Right ventricle myocardium inferior (tissue), 1 donor: Measurements from ENCODE around the gene KIF1A. TPM values are rescaled to one million over a fixed set of nuclear protein-coding genes. Genes with fewer than 3 reads are reported as not detected.

Experiments used
- ATAC-seq: fragments of 200-7000 bp; cut with Tn5 transposase; one replicate; pipeline ENCODE4 v1.9.1; 2020; ENCODE audit warnings: mild to moderate bottlenecking, moderate library complexity
- DNase-seq: peaks from one replicate; pipeline ENCODE4 v3.0.0; 2021; ENCODE audit errors: missing footprints
- intact Hi-C: fragments of 100-400 bp; cut with DNase I; formaldehyde crosslinking; loops from one replicate; pipeline ENCODE4 v1.11.0; 2022
- total RNA-seq: library from RNA; stranded (reverse); fragmentation: NEBNext Ultra II Directional; extraction: Animal tissue kit (Norgen Biotek cat#: 25700); gene quantifications from one replicate; pipeline ENCODE4 v1.2.1, GENCODE V29; 2021
- donor health status: DM: no; HTN: yes; CAD: no; lungs with severe emphysema.

Gene KIF1A
- total RNA-seq, 1 donor from 2014 or later: 1.5 TPM

DNA sequence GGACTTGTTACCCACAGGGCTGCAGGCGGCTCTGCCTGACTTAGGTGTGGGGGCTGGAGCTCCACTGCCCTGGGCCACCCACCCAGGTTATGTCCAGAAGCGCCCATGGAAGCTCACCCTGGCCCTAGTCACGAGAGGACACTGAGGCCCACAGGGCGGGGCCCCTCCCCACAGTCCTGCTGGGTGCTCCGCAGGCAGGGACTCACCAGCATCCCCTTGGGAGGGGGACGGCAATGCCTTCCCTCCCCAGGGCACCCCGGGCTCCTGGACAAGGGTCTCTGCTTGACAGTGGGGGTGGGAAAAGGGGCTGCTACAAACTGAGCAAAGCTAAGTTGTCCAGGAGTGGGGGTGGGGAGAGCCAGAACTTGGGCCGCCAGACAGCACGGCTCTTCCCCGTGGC, 67.8 kb downstream of the KIF1A start:
- intact Hi-C loops: no loop called here
- ATAC-seq (no peak), DNase-seq (no peak)

- DNase-seq: no peak
- no peak for ATAC-seq
- intact Hi-C loops: no loop called here
Measured at GRCh38 chr2:240750409-240750808, 69.6 kb downstream of the KIF1A start.

- intact Hi-C loops: no loop called here
- ATAC-seq: no peak
- no peak for DNase-seq
Measured at GRCh38 chr2:240749516-240749915, 70.5 kb downstream of the KIF1A start.

DNA sequence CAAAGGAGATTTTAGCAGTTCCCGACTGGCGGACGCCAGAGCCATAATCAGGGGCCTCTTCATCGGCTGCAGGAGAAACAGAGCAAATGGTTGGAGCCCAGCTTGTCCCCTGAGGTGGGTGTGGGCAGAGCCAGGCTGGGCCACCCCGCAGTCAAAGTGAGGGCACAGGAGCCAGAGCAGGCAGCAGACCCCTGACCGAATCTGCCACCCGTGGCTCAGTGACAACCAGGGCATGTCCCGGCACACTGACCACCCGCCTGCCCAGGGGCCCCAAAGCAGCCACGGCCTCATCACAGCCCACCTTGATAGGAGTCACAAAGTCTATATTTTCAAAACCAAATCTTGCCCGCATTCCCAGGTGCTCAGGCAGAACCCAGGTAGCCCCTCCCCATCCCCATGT, 72.8 kb downstream of the KIF1A start:
- ATAC-seq (no peak), DNase-seq (no peak)
- intact Hi-C loops: no loop called here

DNA sequence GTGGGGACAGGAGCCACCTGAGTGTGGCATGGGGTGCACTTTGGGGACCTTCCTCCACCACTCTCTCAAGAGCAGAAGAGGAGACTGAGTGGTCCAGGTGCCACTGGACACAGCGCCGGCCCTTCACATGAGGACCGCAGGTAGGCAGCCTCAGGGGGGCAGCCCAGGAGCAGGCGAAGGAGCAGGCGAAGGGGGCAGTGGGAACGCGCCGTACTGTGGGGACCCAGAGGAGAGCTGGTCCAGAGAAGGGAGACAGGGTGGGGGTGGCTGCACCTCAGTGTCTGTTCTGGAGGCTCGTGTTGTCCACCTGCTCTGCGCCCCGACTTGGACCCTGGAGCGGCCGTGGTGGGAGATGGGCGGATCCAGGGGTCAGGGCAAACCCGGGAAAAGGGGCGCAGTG, 73.3 kb downstream of the KIF1A start:
- ATAC-seq (no peak), DNase-seq (no peak)
- intact Hi-C loops: no loop called here

GRCh38 chr2:240745962-240746361, 74.1 kb downstream of the KIF1A start:
- intact Hi-C loops: no loop called here
- DNase-seq (no peak), ATAC-seq (no peak)

- intact Hi-C loops: no loop called here
- ATAC-seq: no peak
- DNase-seq: no peak
Measured at GRCh38 chr2:240745456-240745855, 74.6 kb downstream of the KIF1A start.

DNA sequence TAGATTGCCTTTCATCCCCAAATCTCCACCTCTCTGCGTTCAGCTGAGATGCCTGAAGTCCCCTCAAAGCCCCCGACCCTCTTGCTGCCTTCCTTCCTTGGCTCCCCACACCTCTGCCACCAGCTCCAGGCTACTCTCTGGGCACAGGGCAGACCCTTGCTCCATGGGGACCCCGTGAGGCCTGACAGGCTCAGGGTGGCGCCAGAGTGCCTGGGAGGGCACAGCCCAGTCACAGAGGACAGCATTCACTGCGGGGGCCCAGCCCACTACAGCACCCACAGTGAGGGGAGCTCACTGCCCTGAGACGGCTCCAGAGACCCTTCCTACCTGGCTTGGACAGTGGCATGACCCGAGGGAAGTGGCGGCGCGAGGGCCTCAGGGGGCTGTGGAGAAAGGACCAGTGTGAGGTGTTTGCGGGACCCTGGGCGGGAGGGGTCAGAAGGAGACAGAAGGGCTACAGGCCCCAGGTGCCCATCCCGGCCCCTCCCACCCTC, 77.4 kb downstream of the KIF1A start:
- ATAC-seq (no peak), DNase-seq (no peak)
- intact Hi-C loops: no loop called here

DNA sequence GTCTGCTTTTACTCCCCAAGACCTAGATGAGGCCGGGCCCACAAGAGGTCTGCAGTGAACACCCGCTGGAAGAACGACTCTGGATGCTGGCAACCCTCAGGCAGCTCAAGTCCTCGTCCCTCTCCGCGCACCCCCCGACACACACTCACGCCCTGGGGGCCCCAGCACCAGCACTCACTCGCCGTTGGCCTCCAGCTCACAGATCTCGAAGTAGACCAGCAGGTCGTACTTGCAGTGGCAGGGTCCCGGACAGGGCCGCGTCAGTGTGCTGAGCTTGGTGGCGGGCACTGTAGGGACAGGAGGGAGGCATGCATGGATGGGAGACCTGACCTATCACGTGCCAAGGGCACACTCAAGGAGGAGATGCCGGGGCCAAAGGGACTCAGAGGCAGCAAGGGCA, 78.9 kb downstream of the KIF1A start:
- DNase-seq (no peak), ATAC-seq (no peak)
- intact Hi-C loops: no loop called here

DNA sequence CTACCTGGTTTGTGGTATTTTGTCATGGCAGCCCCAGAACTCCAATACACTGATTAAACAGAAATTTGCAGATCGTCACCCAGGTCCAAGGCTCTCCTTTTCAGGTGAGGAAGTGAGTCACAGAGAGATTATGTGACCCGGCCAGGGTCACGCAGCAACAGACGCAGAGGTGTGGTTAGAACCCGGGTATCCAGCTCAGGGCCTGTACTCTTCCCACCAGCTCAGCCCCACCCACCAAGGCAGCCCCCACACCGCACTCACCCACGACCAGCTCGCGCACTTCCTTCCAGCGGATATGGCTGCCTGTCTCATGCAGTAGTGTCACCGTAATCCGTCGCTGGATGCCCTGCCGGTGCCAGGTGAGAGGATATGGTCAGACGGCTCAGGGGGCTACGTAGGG, 80.2 kb downstream of the KIF1A start:
- no peak for DNase-seq
- intact Hi-C loops: no loop called here
- ATAC-seq: no peak

DNA sequence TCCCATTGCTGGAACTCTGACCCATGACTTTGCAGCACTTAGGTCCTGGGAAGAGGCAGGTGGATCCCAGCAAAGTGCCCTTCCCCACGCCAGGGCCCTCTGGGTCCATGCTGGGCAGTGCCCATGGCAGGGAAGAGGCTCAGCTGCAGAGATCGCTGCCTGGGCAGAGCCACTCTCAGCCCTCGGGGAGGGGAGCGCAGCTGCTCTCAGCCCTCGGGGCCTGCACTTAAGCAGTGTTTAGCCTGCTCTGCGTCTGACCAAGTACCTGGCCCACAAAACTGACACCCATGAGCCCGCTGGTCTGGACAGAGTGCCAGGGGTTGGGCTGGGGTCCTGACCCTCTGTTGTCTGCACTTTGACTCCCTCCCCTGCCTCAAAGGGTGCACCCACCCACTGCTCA, 82.1 kb downstream of the KIF1A start:
- ATAC-seq (no peak), DNase-seq (no peak)
- intact Hi-C loops: no loop called here

DNA sequence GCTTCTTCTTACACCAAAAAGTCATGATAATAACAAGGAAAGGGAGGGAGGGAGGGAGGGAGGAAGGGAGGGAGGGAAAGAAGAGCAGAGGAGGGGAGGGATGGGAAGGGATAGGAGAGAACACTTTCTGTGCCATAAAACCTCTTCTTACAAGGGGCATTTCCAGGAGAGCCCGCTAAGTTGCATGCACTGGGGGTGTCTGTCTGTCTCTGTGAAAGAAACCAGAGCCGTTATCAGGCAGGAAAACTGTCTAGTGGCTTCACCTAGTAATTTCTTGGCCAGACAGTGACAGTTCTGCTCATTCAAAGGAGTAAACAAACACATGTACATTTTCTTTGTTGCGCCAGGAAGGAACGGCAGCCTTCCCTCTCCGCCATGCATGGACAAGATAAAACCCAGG, 82.5 kb downstream of the KIF1A start:
- intact Hi-C loops: no loop called here
- ATAC-seq (no peak), DNase-seq (no peak)

GRCh38 chr2:240736281-240737250, 83.5 kb downstream of the KIF1A start:
- no peak for DNase-seq
- no peak for ATAC-seq
- intact Hi-C loops: no loop called here

- intact Hi-C loops: no loop called here
- DNase-seq: no peak
- ATAC-seq: no peak
Measured at GRCh38 chr2:240735476-240735875, 84.5 kb downstream of the KIF1A start.

- intact Hi-C loops: no loop called here
- no peak for ATAC-seq
- no peak for DNase-seq
Measured at GRCh38 chr2:240734756-240735155, 85.3 kb downstream of the KIF1A start.

DNA sequence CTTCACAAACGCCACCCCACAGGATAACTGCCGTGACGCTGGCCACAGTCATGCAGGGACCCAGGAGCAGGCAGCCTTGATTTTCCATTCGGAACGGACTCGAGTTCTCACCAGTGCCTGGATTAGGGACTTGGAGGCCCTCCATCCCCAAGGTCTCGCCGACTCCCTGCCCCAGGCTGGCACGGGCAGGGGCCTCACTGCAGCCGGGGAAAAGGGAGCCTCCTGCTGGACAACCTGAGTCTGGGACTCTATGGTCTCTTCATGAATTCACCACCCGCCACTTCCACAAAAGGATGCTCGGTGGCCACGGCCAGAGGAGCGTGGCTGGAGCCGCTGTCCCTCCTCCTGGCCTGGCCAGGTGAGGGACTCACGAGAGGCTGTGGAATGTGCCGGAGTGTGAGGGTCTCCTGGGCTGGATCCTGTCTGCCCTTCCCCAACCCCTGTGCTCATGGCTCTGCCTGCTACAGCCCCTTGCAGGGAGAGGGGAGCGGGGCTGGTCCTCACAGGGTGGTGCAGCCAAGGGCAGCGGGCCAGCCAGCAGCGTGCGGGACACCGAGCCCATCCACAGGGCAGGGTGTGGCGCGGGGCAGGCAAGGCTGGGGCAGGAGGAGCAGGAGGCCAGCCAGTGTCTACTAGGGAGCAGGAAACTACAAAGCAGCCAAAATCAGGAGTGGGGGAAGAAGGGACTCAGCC, 86.1 kb downstream of the KIF1A start:
- intact Hi-C loops: no loop called here
- no peak for ATAC-seq
- no peak for DNase-seq

DNA sequence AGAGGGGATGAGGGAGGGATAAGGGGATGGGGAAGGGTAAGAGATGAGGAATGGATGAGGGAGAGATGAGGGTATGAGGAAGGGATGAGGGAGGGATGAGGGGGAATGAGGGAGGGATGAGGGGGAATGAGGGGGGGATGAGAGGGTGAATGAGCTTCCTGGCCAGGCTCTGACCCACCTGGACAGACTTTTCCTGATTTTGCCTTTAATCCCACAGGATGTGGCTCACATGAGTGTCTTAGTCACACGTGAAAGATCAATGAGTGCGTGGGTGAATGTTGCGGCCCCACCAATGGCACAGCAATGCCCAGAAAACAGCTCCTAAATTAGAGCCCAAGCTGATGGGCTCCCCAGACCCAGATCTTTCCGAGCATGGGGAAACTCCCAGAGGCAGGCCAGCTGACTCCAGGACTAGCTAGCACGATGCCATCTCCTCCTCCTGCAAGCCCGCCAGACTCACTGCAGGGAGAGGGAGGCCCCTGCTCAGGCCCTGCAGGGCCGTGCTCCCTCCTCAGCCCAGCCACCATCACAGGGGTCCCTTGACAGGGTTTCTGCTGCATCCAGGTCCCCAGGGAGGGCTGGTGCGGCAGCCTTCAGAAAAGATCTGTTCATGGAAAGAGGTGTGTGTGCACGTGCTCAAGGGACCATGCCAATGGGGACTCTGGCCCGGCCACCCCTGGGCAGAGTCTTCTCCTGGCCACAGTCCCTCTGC, 87.0 kb downstream of the KIF1A start:
- intact Hi-C loops: no loop called here
- no peak for ATAC-seq
- DNase-seq: no peak

- DNase-seq (no peak), ATAC-seq (no peak)
- intact Hi-C loops: no loop called here
Measured at GRCh38 chr2:240732184-240732583, 87.8 kb downstream of the KIF1A start.

- DNase-seq: no peak
- no peak for ATAC-seq
- intact Hi-C loops: no loop called here
Measured at GRCh38 chr2:240731178-240731545, 88.9 kb downstream of the KIF1A start.
